ENCODE data around the gene MYOM1. TPM values are rescaled to one million over a fixed set of nuclear protein-coding genes. Genes with fewer than 3 reads are reported as not detected.

MYOM1 gene
- 0.05 to 0.29 TPM (median 0.12 TPM) in 5 replicates for total RNA-seq (2022; extraction: Qiagen RNA extraction)

DNA sequence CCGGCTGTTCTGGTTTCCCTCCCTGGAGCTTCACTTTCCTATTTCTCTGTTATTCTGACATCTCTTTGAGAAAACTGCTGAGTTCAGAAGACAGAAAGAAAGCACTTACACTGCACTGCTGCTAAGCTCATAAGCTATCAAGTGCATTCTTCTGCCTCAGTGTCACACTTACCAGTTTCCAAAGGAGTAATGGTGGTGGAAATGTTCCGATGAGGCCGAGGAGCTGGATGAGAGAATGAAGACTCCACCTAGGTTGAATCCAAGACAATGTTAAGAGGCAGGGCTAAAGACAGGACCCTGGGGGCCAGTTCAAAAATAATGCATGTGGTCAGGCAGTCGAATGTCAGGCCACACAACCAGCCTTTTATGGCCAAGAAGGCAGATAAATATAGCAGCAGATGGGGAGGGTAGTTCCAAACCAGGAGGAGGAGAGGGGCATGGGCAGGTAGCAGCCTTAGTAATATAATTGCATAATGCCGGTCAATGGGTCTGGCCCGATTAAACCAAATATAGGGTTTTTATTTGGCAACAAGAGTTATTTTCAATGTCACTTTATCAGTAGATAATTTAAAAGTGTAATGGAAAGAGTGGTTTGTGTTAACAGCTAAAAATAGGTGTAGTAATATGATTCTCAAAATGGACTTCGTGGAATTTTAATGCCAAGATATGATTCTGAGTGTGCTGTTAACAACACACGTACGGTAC lies at the start of gene MYOM1:
Gene MYOM1 (minus strand): TSS at position 338 of the 705 bp plus-strand sequence. CDS start 4,745 bp downstream, outside the sequence.

DNA sequence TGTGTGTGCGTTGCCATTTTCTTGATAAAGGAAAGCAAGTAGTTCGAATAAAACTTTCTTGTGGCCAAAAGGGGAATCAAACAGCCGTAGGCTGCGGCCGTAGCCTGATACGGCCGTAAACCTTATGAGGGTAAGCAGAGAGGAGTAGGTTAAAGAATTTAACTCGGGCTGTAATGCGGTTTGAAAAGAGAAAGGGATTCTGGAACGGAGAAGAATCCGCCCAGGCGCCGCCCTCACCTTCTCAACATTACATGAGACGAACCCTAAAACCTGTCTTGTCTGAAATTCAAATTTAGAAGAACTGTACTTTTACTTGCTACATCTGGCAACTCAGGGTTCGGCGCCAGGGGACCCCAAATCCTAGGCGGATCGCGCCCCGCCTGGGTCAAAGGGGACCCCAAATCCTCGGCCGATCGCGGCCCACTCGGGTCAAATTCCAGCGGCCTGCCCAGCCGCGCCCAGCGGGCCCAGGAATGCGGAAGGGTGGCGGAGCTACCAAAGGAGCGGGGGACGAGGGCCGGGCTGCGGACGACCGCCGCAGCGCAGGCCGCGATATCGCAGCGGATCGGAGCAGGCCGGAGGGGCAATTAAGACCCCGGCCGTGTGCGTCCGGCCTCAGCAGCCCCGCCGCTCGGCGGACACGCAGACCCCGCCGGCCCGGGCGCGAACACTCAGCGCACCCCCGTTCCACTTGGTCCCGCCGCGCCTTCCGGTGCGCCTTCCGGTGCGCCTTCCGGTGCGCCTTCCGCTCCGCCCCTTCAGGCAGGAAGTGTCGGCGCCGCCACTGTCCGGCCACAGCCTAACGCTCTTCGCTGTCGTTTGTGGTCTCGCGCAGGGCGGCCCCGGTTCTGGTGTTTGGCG lies 41.8 kb upstream of the MYOM1 start, which contains the start of gene MYL12B:
Gene MYL12B (plus strand): TSS at position 761 of the 861 bp plus-strand sequence. CDS start 10,766 bp downstream, outside the sequence.

DNA sequence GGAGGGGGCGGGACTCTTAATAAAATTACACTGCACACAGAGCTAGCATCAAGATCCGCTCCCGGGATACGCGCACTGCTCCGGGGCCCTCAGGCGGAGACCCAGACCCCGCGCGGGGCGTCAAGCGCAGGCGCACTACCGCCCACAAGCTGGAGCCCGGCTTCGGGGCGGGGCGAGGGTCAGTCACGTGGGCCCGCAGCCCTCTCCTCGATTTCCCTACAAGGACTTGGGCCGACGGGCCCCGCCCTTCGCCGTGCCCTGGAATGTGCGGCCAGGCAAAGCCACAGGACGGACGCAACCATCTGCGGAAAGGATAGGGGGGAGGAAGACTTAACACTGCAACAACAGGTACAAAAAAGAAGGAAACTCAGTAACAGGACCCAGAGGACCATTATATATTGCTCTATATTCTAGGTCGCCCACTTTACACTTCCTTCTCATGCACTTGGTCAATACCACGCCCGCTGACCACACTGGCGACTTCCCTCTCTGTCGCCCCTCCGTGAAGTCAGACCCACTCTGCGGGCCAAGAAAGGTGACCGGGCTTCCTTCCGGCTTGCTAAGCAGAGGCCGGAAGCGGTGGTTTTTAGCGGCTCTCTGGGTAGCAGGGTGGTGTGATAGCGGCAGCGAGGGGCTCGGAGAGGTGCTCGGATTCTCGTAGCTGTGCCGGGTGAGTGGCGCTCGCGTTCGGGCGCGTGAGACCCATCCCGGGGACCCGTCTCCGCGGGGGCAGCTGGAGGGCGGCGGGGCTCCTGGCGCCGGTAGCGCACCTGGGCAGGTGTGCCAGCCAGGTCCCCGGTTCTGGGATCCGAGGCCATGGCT lies 27.7 kb upstream of the MYOM1 start, which contains the start of gene MYL12A:
Gene MYL12A (plus strand): TSS at position 562 of the 822 bp plus-strand sequence. CDS start 5,447 bp downstream, outside the sequence.

Other genes starting within 250 kb of the MYOM1 start
- 14.7 to 19.1 TPM (median 16.8 TPM) in 5 replicates for gene LPIN2, start 206.8 kb downstream of the MYOM1 start, total RNA-seq (2022; extraction: Qiagen RNA extraction)
- 276 to 338 TPM (median 313 TPM) in 5 replicates for gene MYL12A, start 27.8 kb upstream of the MYOM1 start, total RNA-seq (2022; extraction: Qiagen RNA extraction)
- 388 to 409 TPM (median 396 TPM) in 5 replicates for gene MYL12B, start 42.2 kb upstream of the MYOM1 start, total RNA-seq (2022; extraction: Qiagen RNA extraction)
- gene TGIF1, start 230.2 kb upstream of the MYOM1 start, total RNA-seq (2022; extraction: Qiagen RNA extraction), result 106 to 166 TPM (median 153 TPM) in 5 replicates

Data from A549 treated with CORT108297 at 1 μM for 4 hours (cell line).